Urinary bladder (tissue), 4 donors: ENCODE data around the gene TLL1. TPM values are rescaled to one million over a fixed set of nuclear protein-coding genes. Genes with fewer than 3 reads are reported as not detected.

Source experiments
- DNase-seq: peaks from one replicate; pipeline ENCODE4 v3.0.0-alpha.2; 2015; ENCODE audit errors: extremely low spot score
- H3K27ac ChIP-seq: one replicate; pipeline ENCODE4 v1.5.1; 2013; ENCODE audit warnings: low read depth, mild to moderate bottlenecking, moderate library complexity
- H3K36me3 ChIP-seq: one replicate; pipeline ENCODE4 v1.6.1; 2013; ENCODE audit warnings: mild to moderate bottlenecking, moderate library complexity; ENCODE audit not compliant: insufficient read depth
- H3K4me1 ChIP-seq: one replicate; pipeline ENCODE4 v1.6.1; 2013; ENCODE audit warnings: mild to moderate bottlenecking, moderate library complexity; ENCODE audit not compliant: insufficient read depth
- H3K4me3 ChIP-seq: one replicate; pipeline ENCODE4 v1.5.1; 2013; ENCODE audit warnings: low read depth, low read length
- WGBS: extraction: QIAGEN DNeasy Blood & Tissue Kit; methylation state at CpG from one replicate; pipeline ENCODE4 v1.1.7; 2013; 5-methylcytosine and 5-hydroxymethylcytosine counted together
- polyA plus RNA-seq: library from polyadenylated mRNA; stranded (reverse); fragments of 200-250 nt; gene quantifications from one replicate; pipeline ENCODE4 v1.2.3, GENCODE V29; 2013
- small RNA-seq: library from RNA; depleted of rRNA; stranded (forward); fragments of <200 nt; gene quantifications from one replicate; pipeline ENCODE3, GENCODE V24; 2014
- total RNA-seq: library from RNA; depleted of rRNA; stranded (reverse); fragments of >200 nt; gene quantifications from one replicate; pipeline ENCODE4 v1.2.3, GENCODE V29; 2014
- donor health status: healthy with polysubstance abuse.
- donor health status: healthy.

The TLL1 gene
- total and polyA plus RNA-seq, 2 donors, result 2.4 to 7.6 TPM

GRCh38 chr4:166134285-166134684 lies 261.2 kb downstream of the TLL1 start:
- H3K36me3 ChIP-seq, result no peaks in the 10 kb centered on the region
- H3K27ac ChIP-seq, result no peak overlapping the region
- H3K4me3 ChIP-seq, result no peak overlapping the region
- no peaks in the 10 kb centered on the region for H3K4me1 ChIP-seq
- WGBS, result 71% methylated on average over 6 of the region's 6 CpGs
- no peak for DNase-seq

DNA sequence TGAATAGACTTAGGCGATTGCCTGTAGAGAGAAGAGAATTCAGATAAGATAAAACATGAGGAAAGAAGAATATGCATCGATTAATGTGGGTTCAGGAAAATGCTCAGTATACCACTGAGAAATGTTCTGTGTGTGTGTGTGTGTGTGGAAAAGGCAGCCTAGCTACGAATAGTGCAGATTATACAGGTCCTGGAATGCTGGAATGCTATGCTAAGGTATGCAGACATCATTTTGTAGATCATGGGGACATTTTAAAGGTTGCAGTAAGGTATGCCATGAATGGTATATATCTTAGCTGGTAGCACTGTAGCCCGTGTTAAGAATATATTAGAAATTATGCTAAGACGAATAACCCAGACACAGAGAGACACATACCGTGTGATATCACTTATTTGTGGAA lies 267.9 kb downstream of the TLL1 start:
- WGBS, result 86% methylated on average over 6 of the region's 6 CpGs
- no peak for DNase-seq
- no peak overlapping the region for H3K27ac ChIP-seq
- H3K4me3 ChIP-seq, result no peak overlapping the region
- no peaks in the 10 kb centered on the region for H3K36me3 ChIP-seq
- H3K4me1 ChIP-seq, result no peaks in the 10 kb centered on the region

GRCh38 chr4:166143227-166143626 lies 270.2 kb downstream of the TLL1 start:
- Histone ChIP-seq H3K36me3 (no peaks in the 10 kb centered on the region), H3K27ac (no peak overlapping the region), H3K4me3 (no peak overlapping the region), H3K4me1 (no peaks in the 10 kb centered on the region)
- DNase-seq, result no peak
- WGBS, result 91% methylated on average over 6 of the region's 6 CpGs

GRCh38 chr4:166144607-166145006 lies 271.6 kb downstream of the TLL1 start:
- DNase-seq, result no peak
- Histone ChIP-seq H3K4me3 (no peak overlapping the region), H3K4me1 (no peaks in the 10 kb centered on the region), H3K36me3 (no peaks in the 10 kb centered on the region), H3K27ac (no peak overlapping the region)
- WGBS, result 74% methylated on average over 4 of the region's 4 CpGs

DNA sequence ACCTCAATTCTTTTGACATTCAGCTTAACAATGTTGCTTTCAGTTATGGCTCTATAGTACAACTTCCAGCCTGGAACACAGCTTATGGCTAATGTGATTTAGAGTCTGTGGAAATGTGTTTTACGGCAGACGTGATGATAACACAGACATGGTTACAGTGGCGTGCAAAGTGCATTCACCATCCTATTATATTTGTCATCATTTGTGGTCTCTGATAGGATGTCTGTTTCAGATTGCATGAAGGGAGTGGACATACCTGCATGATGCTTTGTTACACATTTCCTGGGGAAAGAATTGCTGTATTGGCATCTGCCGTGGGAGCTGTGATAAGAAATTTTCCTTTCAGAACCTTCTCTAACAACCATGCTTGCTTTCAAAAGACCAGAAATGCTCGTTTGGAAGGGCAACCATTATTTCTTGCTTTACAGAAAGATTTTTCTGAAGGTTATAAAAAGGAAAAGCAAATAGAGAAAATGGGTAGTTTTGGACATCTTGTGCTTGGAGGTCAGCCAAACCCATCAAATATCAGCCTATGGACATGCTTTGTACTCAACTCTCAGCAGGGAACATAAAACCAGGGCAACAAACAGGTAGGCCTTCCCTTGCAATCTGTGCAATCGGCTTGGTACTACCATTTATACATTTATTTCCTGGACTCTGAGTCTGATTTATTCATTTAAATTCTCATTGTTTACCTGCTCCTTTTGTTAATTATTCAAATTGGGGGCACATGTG lies 273.9 kb downstream of the TLL1 start:
- Histone ChIP-seq H3K4me1 (no peaks in the 10 kb centered on the region), H3K36me3 (no peaks in the 10 kb centered on the region), H3K4me3 (no peak overlapping the region), H3K27ac (no peak overlapping the region)
- DNase-seq, result no peak
- WGBS, result 51% methylated on average over 6 of the region's 6 CpGs

Small RNA genes within 50 kb of the gene (small RNA-seq; reads per million reads assigned to genes)
- not detected for gene RNA5SP170
